SH-SY5Y (cell line): ENCODE measurements around the gene C1QTNF8.

Experiments used
- GATA2 ChIP-seq: IDR thresholded peaks from 2 replicates; pipeline ENCODE4 v1.6.1; 2011; ENCODE audit warnings: mild to moderate bottlenecking, low read depth, low read length
- GATA3 ChIP-seq: IDR thresholded peaks from 2 replicates; pipeline ENCODE4 v1.6.1; 2011; ENCODE audit warnings: low read depth, mild to moderate bottlenecking, low read length, moderate library complexity

- TF ChIP-seq GATA2 (no peak), GATA3 (no peak)
Measured at GRCh38 chr16:1141716-1142115, 45.7 kb upstream of the C1QTNF8 start.
